Osteoblast (primary cell): ENCODE measurements around the gene ZPBP2. TPM values are rescaled to one million over a fixed set of nuclear protein-coding genes. Genes with fewer than 3 reads are reported as not detected.
"Not testable (repeated sequence)": the region's sequence is repeated elsewhere in the genome, so short reads cannot be mapped to it uniquely, and the experiment has no call there.

ENCODE experiments used
- DNase-seq: peaks from one replicate; pipeline ENCODE4 v3.0.0; 2011; ENCODE audit warnings: low spot score, mixed read lengths; ENCODE audit not compliant: insufficient read length; ENCODE audit errors: missing footprints
- H2AFZ ChIP-seq: 2 replicates; pipeline ENCODE4 v1.6.0; 2011; ENCODE audit warnings: mild to moderate bottlenecking, low read length
- H3K27ac ChIP-seq: 2 replicates; pipeline ENCODE4 v1.5.1; 2011; ENCODE audit warnings: mild to moderate bottlenecking, low read depth, low read length, moderate library complexity
- H3K27me3 ChIP-seq: 2 replicates; pipeline ENCODE4 v1.6.0; 2012; ENCODE audit warnings: mild to moderate bottlenecking, control low read depth, inconsistent platforms, low read length, moderate library complexity; ENCODE audit not compliant: insufficient read depth
- H3K36me3 ChIP-seq: 2 replicates; pipeline ENCODE4 v1.5.1; 2011; ENCODE audit warnings: mild to moderate bottlenecking, low read length, control low read depth, moderate library complexity; ENCODE audit not compliant: insufficient read depth
- H3K4me1 ChIP-seq: 2 replicates; pipeline ENCODE4 v1.5.1; 2011; ENCODE audit warnings: mild to moderate bottlenecking, low read length, control low read depth, moderate library complexity; ENCODE audit not compliant: insufficient read depth
- H3K4me2 ChIP-seq: 2 replicates; pipeline ENCODE4 v1.6.0; 2011; ENCODE audit warnings: mild to moderate bottlenecking, low read length; ENCODE audit not compliant: insufficient read depth
- H3K4me3 ChIP-seq: fragments of 200-600 bp; sonication (generic); 3 replicates; pipeline ENCODE4 v1.5.1; 2012; ENCODE audit warnings: mild to moderate bottlenecking, low read length, inconsistent platforms; ENCODE audit not compliant: insufficient read depth
- H3K79me2 ChIP-seq: 2 replicates; pipeline ENCODE4 v1.6.0; 2012; ENCODE audit warnings: mild to moderate bottlenecking, low read length, control low read depth, inconsistent platforms; ENCODE audit not compliant: insufficient read depth
- H3K9me3 ChIP-seq: 2 replicates; pipeline ENCODE4 v1.5.1; 2011; ENCODE audit warnings: low read depth, low read length, control low read depth
- H4K20me1 ChIP-seq: 2 replicates; pipeline ENCODE4 v1.6.0; 2012; ENCODE audit warnings: mild to moderate bottlenecking, low read length, control low read depth; ENCODE audit not compliant: insufficient read depth
- CTCF ChIP-seq: IDR thresholded peaks from 2 replicates; pipeline ENCODE4 v1.5.1; 2011; ENCODE audit warnings: mild to moderate bottlenecking, low read depth, low read length, moderate library complexity; ENCODE audit errors: extremely low read depth
- total RNA-seq: library from RNA; depleted of rRNA; stranded (reverse); fragments of >200 nt; gene quantifications from 2 replicates; pipeline ENCODE4 v1.2.3, GENCODE V29; 2012

The ZPBP2 gene
- total RNA-seq, 1 donor: not detected

GRCh38 chr17:39899215-39899614 lies 31.2 kb downstream of the ZPBP2 start:
- peaks cover 7% of the 10 kb centered on the region for H3K4me1 ChIP-seq
- no peak overlapping the region for H3K4me2 ChIP-seq
- no peaks in the 10 kb centered on the region for H3K36me3 ChIP-seq
- no peaks in the 10 kb centered on the region for H3K79me2 ChIP-seq
- H4K20me1 ChIP-seq: no peaks in the 10 kb centered on the region
- DNase-seq: no peak
- no peaks in the 10 kb centered on the region for H3K27me3 ChIP-seq
- no peak for TF ChIP-seq CTCF
- H2AFZ ChIP-seq: no peak overlapping the region
- no peaks in the 10 kb centered on the region for H3K9me3 ChIP-seq
- no peak overlapping the region for H3K27ac ChIP-seq
- no peak overlapping the region for H3K4me3 ChIP-seq

GRCh38 chr17:39902027-39902426 lies 34.0 kb downstream of the ZPBP2 start:
- not testable (repeated sequence) for H3K27ac ChIP-seq, H4K20me1 ChIP-seq, H3K4me3 ChIP-seq, H3K4me1 ChIP-seq, H3K27me3 ChIP-seq, H2AFZ ChIP-seq, H3K36me3 ChIP-seq, H3K9me3 ChIP-seq, DNase-seq, H3K4me2 ChIP-seq, H3K79me2 ChIP-seq

- no peak for TF ChIP-seq CTCF
- H3K36me3 ChIP-seq: no peaks in the 10 kb centered on the region
- no peaks in the 10 kb centered on the region for H4K20me1 ChIP-seq
- H3K27ac ChIP-seq: no peak overlapping the region
- no peaks in the 10 kb centered on the region for H3K9me3 ChIP-seq
- H3K4me1 ChIP-seq: peaks cover 7% of the 10 kb centered on the region
- H3K79me2 ChIP-seq: no peaks in the 10 kb centered on the region
- DNase-seq: peak; percentile 81
- H3K4me3 ChIP-seq: no peak overlapping the region
- H3K27me3 ChIP-seq: no peaks in the 10 kb centered on the region
- no peak overlapping the region for H2AFZ ChIP-seq
- H3K4me2 ChIP-seq: peak overlapping the region; percentile 28
Observed at GRCh38 chr17:39903158-39903884, 35.3 kb downstream of the ZPBP2 start.

GRCh38 chr17:39904990-39905288 lies 36.9 kb downstream of the ZPBP2 start:
- Histone ChIP-seq H3K4me2 (no peak overlapping the region), H4K20me1 (no peaks in the 10 kb centered on the region), H2AFZ (no peak overlapping the region), H3K4me1 (peaks cover 7% of the 10 kb centered on the region), H3K36me3 (peaks cover 5% of the 10 kb centered on the region), H3K4me3 (no peak overlapping the region), H3K27ac (no peak overlapping the region), H3K79me2 (no peaks in the 10 kb centered on the region), H3K27me3 (no peaks in the 10 kb centered on the region), H3K9me3 (no peaks in the 10 kb centered on the region)
- DNase-seq: no peak
- TF ChIP-seq CTCF: no peak
